ENCODE results near the gene FBXO45. TPM values are rescaled to one million over a fixed set of nuclear protein-coding genes. Genes with fewer than 3 reads are reported as not detected.

FBXO45 gene
- total RNA-seq, 1 experiment from 2014 or later, result 16.0 TPM

DNA sequence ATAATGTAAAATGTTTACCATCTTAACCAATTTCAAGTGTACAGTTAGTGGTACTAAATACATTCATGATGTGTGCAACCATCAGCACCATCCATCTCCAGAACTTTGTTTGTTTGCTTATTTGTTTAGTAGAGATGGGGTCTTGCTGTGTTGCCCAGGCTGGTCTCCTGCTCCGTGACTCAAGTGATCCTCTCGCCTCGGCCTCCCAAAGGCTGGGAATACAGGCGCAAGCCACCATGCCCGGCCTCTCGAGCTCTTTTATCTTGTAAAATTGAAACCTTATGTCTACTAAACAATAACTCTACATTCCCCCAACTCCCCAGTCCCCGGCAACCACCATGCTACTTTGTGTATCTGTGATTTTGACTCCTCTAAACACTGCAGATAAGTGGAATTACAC lies 31.9 kb downstream of the FBXO45 start:
- TF ChIP-seq, protein P1, sequence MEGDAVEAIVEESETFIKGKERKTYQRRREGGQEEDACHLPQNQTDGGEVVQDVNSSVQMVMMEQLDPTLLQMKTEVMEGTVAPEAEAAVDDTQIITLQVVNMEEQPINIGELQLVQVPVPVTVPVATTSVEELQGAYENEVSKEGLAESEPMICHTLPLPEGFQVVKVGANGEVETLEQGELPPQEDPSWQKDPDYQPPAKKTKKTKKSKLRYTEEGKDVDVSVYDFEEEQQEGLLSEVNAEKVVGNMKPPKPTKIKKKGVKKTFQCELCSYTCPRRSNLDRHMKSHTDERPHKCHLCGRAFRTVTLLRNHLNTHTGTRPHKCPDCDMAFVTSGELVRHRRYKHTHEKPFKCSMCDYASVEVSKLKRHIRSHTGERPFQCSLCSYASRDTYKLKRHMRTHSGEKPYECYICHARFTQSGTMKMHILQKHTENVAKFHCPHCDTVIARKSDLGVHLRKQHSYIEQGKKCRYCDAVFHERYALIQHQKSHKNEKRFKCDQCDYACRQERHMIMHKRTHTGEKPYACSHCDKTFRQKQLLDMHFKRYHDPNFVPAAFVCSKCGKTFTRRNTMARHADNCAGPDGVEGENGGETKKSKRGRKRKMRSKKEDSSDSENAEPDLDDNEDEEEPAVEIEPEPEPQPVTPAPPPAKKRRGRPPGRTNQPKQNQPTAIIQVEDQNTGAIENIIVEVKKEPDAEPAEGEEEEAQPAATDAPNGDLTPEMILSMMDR (IDR thresholded peaks at IDR 0.05; ENCODE audit: unreplicated experiment), result no peak
- no TSS peak for BruUV-seq (replicated peaks)
- Mint-ChIP-seq H3K36me3 (ENCODE audit: insufficient read depth, unreplicated experiment) (no peaks in the 10 kb centered on the region), H3K27me3 (ENCODE audit: insufficient read depth, unreplicated experiment) (no peaks in the 10 kb centered on the region), H3K27ac (ENCODE audit: low read depth, unreplicated experiment) (no peak overlapping the region), H3K4me1 (ENCODE audit: insufficient read depth, unreplicated experiment) (no peaks in the 10 kb centered on the region), H3K9me3 (ENCODE audit: unreplicated experiment) (no peaks in the 10 kb centered on the region), H3K4me3 (ENCODE audit: unreplicated experiment) (no peak overlapping the region)
- ChIA-PET CTCF (no interaction called here), POLR2A (interaction anchor here (1.1 kb wide), 1 partner anchor 9 kb away, joined by 4 read pairs; no protein-coding TSS in a partner anchor)
- DNase-seq (ENCODE audit: unreplicated experiment), result no peak
- intact Hi-C loops (cut with micrococcal nuclease), result no loop called here

DNA sequence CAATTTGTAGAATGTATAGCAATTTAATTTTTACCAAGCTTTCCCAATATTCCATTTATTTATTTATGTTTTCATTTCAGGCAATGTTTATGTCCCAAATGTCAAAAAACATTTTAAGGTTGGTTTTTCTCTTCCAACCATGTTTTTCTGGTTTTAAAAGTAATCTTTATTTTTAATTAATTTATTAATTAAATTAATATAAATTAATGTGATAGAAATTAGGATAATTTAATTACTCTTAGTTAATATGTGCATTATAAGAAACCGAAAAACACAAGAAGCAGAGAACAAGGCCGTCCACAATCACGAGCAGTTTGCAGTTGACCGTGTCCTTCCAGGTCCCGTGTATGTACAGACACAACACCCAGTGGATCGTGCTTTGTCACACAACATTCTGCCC lies 34.2 kb downstream of the FBXO45 start:
- TF ChIP-seq, protein P1 (IDR thresholded peaks at IDR 0.05; ENCODE audit: unreplicated experiment), result no peak
- Mint-ChIP-seq H3K4me3 (ENCODE audit: unreplicated experiment) (no peak overlapping the region), H3K27me3 (ENCODE audit: insufficient read depth, unreplicated experiment) (no peaks in the 10 kb centered on the region), H3K36me3 (ENCODE audit: insufficient read depth, unreplicated experiment) (no peaks in the 10 kb centered on the region), H3K9me3 (ENCODE audit: unreplicated experiment) (no peaks in the 10 kb centered on the region), H3K4me1 (ENCODE audit: insufficient read depth, unreplicated experiment) (no peaks in the 10 kb centered on the region), H3K27ac (ENCODE audit: low read depth, unreplicated experiment) (no peak overlapping the region)
- no peak for DNase-seq (ENCODE audit: unreplicated experiment)
- no TSS peak for BruUV-seq (replicated peaks)
- ChIA-PET POLR2A (interaction anchor here (0.6 kb wide), 1 partner anchor 348 kb away, joined by 3 read pairs; no protein-coding TSS in a partner anchor), CTCF (interaction anchor here (0.7 kb wide), 1 partner anchor 84 kb away, joined by 3 read pairs; no protein-coding TSS in a partner anchor)
- intact Hi-C loops (cut with micrococcal nuclease), result no loop called here

DNA sequence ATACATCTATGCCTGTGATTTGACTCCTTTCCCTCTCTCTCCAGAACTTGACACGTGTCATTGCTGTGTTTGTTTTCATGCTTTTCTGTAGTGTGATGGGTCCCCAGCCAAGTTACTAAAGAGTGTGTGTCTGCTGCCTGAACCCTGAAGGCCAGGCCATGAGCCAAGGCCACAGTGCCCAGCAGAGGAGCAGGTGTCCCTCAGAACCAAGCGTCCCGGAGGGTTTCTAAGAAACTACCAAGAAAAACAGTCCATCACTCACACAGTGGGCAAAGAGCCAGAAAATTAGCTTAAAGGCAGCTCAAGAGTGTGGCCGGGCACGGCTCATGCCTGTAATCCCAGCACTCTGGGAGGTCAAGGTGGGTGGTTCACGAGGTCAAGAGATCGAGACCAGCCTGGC lies 35.2 kb downstream of the FBXO45 start:
- no TSS peak for BruUV-seq (replicated peaks)
- Mint-ChIP-seq H3K4me3 (ENCODE audit: unreplicated experiment) (no peak overlapping the region), H3K4me1 (ENCODE audit: insufficient read depth, unreplicated experiment) (no peaks in the 10 kb centered on the region), H3K36me3 (ENCODE audit: insufficient read depth, unreplicated experiment) (no peaks in the 10 kb centered on the region), H3K27me3 (ENCODE audit: insufficient read depth, unreplicated experiment) (no peaks in the 10 kb centered on the region), H3K9me3 (ENCODE audit: unreplicated experiment) (peaks cover 3% of the 10 kb centered on the region), H3K27ac (ENCODE audit: low read depth, unreplicated experiment) (no peak overlapping the region)
- CTCF ChIA-PET, result interaction anchor here (0.6 to 1.2 kb wide), 2 partner anchors 18 to 85 kb away, joined by 3 to 5 read pairs; no protein-coding TSS in a partner anchor
- DNase-seq (ENCODE audit: unreplicated experiment), result peak; percentile 16
- intact Hi-C loops (cut with micrococcal nuclease), result no loop called here
- TF ChIP-seq, protein P1 (IDR thresholded peaks at IDR 0.05; ENCODE audit: unreplicated experiment), result no peak
- POLR2A ChIA-PET, result no interaction called here

DNA sequence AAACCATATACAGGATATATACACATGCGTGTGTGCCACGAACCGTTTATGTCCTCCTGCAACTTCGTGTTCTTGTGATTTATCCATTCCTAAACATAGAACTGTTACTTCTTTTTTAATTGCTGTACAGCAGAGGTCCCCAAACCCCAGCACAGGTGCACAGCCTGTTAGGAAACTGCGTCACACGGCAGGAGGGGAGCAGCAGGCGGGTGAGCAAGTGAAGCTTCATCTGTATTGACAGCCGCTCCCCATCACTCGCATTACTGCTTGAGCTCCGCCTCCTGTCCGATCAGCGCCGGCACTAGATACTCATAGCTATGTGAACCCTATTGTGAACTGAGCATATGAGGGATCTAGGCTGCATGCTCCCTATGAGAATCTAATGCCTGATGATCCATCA lies 36.1 kb downstream of the FBXO45 start:
- intact Hi-C loops (cut with micrococcal nuclease), result no loop called here
- Mint-ChIP-seq H3K36me3 (ENCODE audit: insufficient read depth, unreplicated experiment) (no peaks in the 10 kb centered on the region), H3K27me3 (ENCODE audit: insufficient read depth, unreplicated experiment) (no peaks in the 10 kb centered on the region), H3K9me3 (ENCODE audit: unreplicated experiment) (peaks cover 7% of the 10 kb centered on the region), H3K4me1 (ENCODE audit: insufficient read depth, unreplicated experiment) (peaks cover 4% of the 10 kb centered on the region), H3K4me3 (ENCODE audit: unreplicated experiment) (no peak overlapping the region), H3K27ac (ENCODE audit: low read depth, unreplicated experiment) (no peak overlapping the region)
- ChIA-PET POLR2A (no interaction called here), CTCF (interaction anchor here (0.6 to 1.2 kb wide), 3 partner anchors 17 to 229 kb away, joined by 3 to 5 read pairs (median 5); no protein-coding TSS in a partner anchor)
- no TSS peak for BruUV-seq (replicated peaks)
- TF ChIP-seq, protein P1 (IDR thresholded peaks at IDR 0.05; ENCODE audit: unreplicated experiment), result no peak
- DNase-seq (ENCODE audit: unreplicated experiment), result no peak
